AG09309 (cell line): ENCODE measurements around the gene GNMT.

ENCODE experiments used
- DNase-seq: peaks from one replicate; pipeline ENCODE4 v3.0.0-alpha.2; 2010; ENCODE audit warnings: low read depth
- H3K4me3 ChIP-seq: 2 replicates; pipeline ENCODE4 v1.5.1; 2011; ENCODE audit warnings: mild to moderate bottlenecking, low read depth, low read length, moderate library complexity; ENCODE audit not compliant: control insufficient read depth
- CTCF ChIP-seq: IDR thresholded peaks from 2 replicates; pipeline ENCODE4 v1.5.1; 2011; ENCODE audit warnings: mild to moderate bottlenecking, low read depth, low read length, inconsistent platforms; ENCODE audit not compliant: insufficient read depth, control insufficient read depth; ENCODE audit errors: missing control alignments

GNMT gene

GRCh38 chr6:42923666-42924065 is 36.9 kb upstream of the GNMT start:
- peak; percentile 38 for DNase-seq
- no peak for TF ChIP-seq CTCF
- no peak overlapping the region for H3K4me3 ChIP-seq

GRCh38 chr6:42925248-42925857 is 35.2 kb upstream of the GNMT start:
- DNase-seq = no peak
- TF ChIP-seq CTCF = no peak
- no peak overlapping the region for H3K4me3 ChIP-seq

- DNase-seq = peak; percentile 81
- TF ChIP-seq CTCF = no peak
- peak within 1 kb of the TSS; percentile 83 for H3K4me3 ChIP-seq
These were observed 31.4 kb upstream of the GNMT start, which contains the start of gene CNPY3 for GRCh38 chr6:42928986-42929820. Gene CNPY3, plus strand, starts transcription at chr6:42929480. Its CDS starts 91 bp downstream, at chr6:42929571.

GRCh38 chr6:42929821-42930360 is 30.7 kb upstream of the GNMT start:
- DNase-seq = no peak
- H3K4me3 ChIP-seq = peak overlapping the region; percentile 83
- TF ChIP-seq CTCF = no peak

- no peak overlapping the region for H3K4me3 ChIP-seq
- no peak for TF ChIP-seq CTCF
- no peak for DNase-seq
These were observed 28.1 kb upstream of the GNMT start for GRCh38 chr6:42932412-42932811.

GRCh38 chr6:42933205-42933604 is 27.3 kb upstream of the GNMT start:
- no peak for DNase-seq

More at GRCh38 chr6:42933205-42933604, 27.3 kb upstream of the GNMT start:
- no peak for TF ChIP-seq CTCF
- no peak overlapping the region for H3K4me3 ChIP-seq
